Measurements from ENCODE around the gene WWTR1. TPM values are rescaled to one million over a fixed set of nuclear protein-coding genes. Genes with fewer than 3 reads are reported as not detected.

Gene WWTR1
- total and polyA plus RNA-seq, 2 of the 8 experiments (the other 6 are each of a cell fraction or from before 2014, with no cell fraction given) = 15.7 to 18.6 TPM

GRCh38 chr3:149509526-149509925 lies 148.3 kb downstream of the WWTR1 start:
- 82% methylated on average over 3 of the region's 3 CpGs; no CpG with 5 or more reads in 1 of the 2 experiments for WGBS, 2 experiments (ENCODE audit: extremely low coverage in 1 of 2, insufficient coverage in 1 of 2, insufficient read length in 1 of 2, insufficient replicate concordance in 2 of 2, low coverage in 1 of 2, low lambda C conversion rate in 2 of 2, missing lambda C conversion rate in 1 of 2)
- H4K8ac ChIP-seq (ENCODE audit: extremely low read depth, insufficient read depth, low read length) = peak overlapping the region; percentile 28; the same call in 1 of the 2 replicates
- DNase-seq (ENCODE audit: low read depth in 1 of 2, low spot score in 2 of 2) (no peak), FAIRE-seq (no peak)
- H2AK5ac ChIP-seq (ENCODE audit: low read depth, low read length) = no peak overlapping the region
- no peak overlapping the region for H3K56ac ChIP-seq (replicated peaks; ENCODE audit: insufficient read length, low read depth, low read length)
- no peak overlapping the region for H3K4me2 ChIP-seq (ENCODE audit: insufficient read depth in 1 of 2, low read depth in 2 of 2, low read length in 2 of 2)
- H4K91ac ChIP-seq (replicated peaks; ENCODE audit: insufficient read length, low read length) = no peak overlapping the region
- no peak overlapping the region for H2BK5ac ChIP-seq (ENCODE audit: low read depth, low read length)
- CTCF ChIA-PET (ENCODE audit: partially characterized antibody) = interaction anchor here (0.9 to 7.1 kb wide), 13 partner anchors 12 to 261 kb away, joined by 3 to 41 read pairs (median 6); no protein-coding TSS in a partner anchor
- H3K4me3 ChIP-seq (ENCODE audit: extremely low read depth in 1 of 4, insufficient read depth in 2 of 4, low read depth in 3 of 4, low read length in 4 of 4) = no peak overlapping the region
- no peaks in the 10 kb centered on the region for H3K27me3 ChIP-seq (replicated peaks in 1 of 4; ENCODE audit: control insufficient read depth in 3 of 4, extremely low read depth in 1 of 4, insufficient read depth in 3 of 4, low read length in 3 of 4)
- no peak overlapping the region for H2BK20ac ChIP-seq (ENCODE audit: low read length)
- H2AFZ ChIP-seq (ENCODE audit: low read length) = no peak overlapping the region
- no peaks in the 10 kb centered on the region; a peak in 1 of 8 replicates for H3K36me3 ChIP-seq (ENCODE audit: control insufficient read depth in 2 of 4, insufficient read depth in 4 of 4, low read length in 3 of 4)
- H3K9me3 ChIP-seq (ENCODE audit: insufficient read depth in 2 of 2, low read depth in 1 of 2, low read length in 1 of 2) = no peaks in the 10 kb centered on the region
- H3K9ac ChIP-seq (replicated peaks in 1 of 4; ENCODE audit: extremely low read depth in 1 of 4, low read depth in 3 of 4, low read length in 3 of 4) = no peak overlapping the region
- no peak overlapping the region for H2BK12ac ChIP-seq (ENCODE audit: low read depth, low read length)
- H3K23ac ChIP-seq (ENCODE audit: insufficient read length) = no peak overlapping the region
- H3K27ac ChIP-seq (ENCODE audit: low read depth, low read length) = no peak overlapping the region
- H3K14ac ChIP-seq (ENCODE audit: insufficient read length) = no peak overlapping the region
- no peaks in the 10 kb centered on the region for H3K79me1 ChIP-seq (ENCODE audit: low read depth, low read length)
- H3K18ac ChIP-seq (ENCODE audit: extremely low read depth, low read length) = no peak overlapping the region
- H4K5ac ChIP-seq (ENCODE audit: insufficient read length, low read depth, low read length) = no peak overlapping the region
- POLR2A ChIA-PET (ENCODE audit: partially characterized antibody) = no interaction called here
- no peak overlapping the region for H2BK120ac ChIP-seq (replicated peaks; ENCODE audit: low read depth, low read length)
- H3K79me2 ChIP-seq (ENCODE audit: control insufficient read depth in 1 of 2, insufficient read depth in 2 of 2, low read length in 2 of 2) = no peaks in the 10 kb centered on the region
- no peaks in the 10 kb centered on the region for H3K23me2 ChIP-seq (ENCODE audit: low read depth, low read length)
- no peaks in the 10 kb centered on the region for H3K4me1 ChIP-seq (replicated peaks in 1 of 4; ENCODE audit: control insufficient read depth in 3 of 4, insufficient read depth in 4 of 4, low read length in 3 of 4)
- no peak overlapping the region for H2BK15ac ChIP-seq (ENCODE audit: low read length)
- no peak overlapping the region for H3K4ac ChIP-seq (replicated peaks; ENCODE audit: insufficient read length, low read depth, low read length)
- no peaks in the 10 kb centered on the region for H4K20me1 ChIP-seq (replicated peaks in 1 of 2; ENCODE audit: control insufficient read depth in 1 of 2, insufficient read depth in 2 of 2, low read length in 2 of 2)
- TF ChIP-seq GABPA (IDR thresholded peaks at IDR 0.05; ENCODE audit: borderline replicate concordance, insufficient read depth, low read length) = no peak
